ENCODE results near the gene PPP4R3B. TPM values are rescaled to one million over a fixed set of nuclear protein-coding genes. Genes with fewer than 3 reads are reported as not detected.
A peak's percentile ranks its signal among the peaks of the same experiment; 100 is the strongest.
"Not testable (repeated sequence)": the region's sequence is repeated elsewhere in the genome, so short reads cannot be mapped to it uniquely, and the experiment has no call there.

The PPP4R3B gene
- total RNA-seq, 2 donors from 2014 or later = 50.8 to 52.0 TPM

GRCh38 chr2:55581435-55581834 lies 36.0 kb downstream of the PPP4R3B start:
- H3K9ac ChIP-seq (ENCODE audit: extremely low read depth, low read length, poor library complexity, severe bottlenecking) = no peak overlapping the region
- H3K36me3 Mint-ChIP-seq (ENCODE audit: low read depth) = peaks cover 59% of the 10 kb centered on the region
- H3K36me3 ChIP-seq (ENCODE audit: control insufficient read depth, insufficient read depth, low read length) = peaks cover 88% of the 10 kb centered on the region
- WGBS, 2 experiments (ENCODE audit: insufficient coverage in 1 of 2, insufficient read length in 1 of 2) = 97 to 100% methylated on average over 1 to 2 of the region's 3 CpGs
- H3K27me3 Mint-ChIP-seq (ENCODE audit: insufficient read depth) = no peaks in the 10 kb centered on the region
- DNase-seq = no peak
- H3K4me1 ChIP-seq (ENCODE audit: control insufficient read depth, insufficient read depth, low read length) = no peaks in the 10 kb centered on the region
- H3K4me1 Mint-ChIP-seq = peaks cover 4% of the 10 kb centered on the region
- H3K27ac Mint-ChIP-seq = no peak overlapping the region
- H3K9me3 Mint-ChIP-seq = no peaks in the 10 kb centered on the region
- no peak overlapping the region for H3K4me3 ChIP-seq (ENCODE audit: low read length)
- H3K27me3 ChIP-seq (ENCODE audit: control insufficient read depth, insufficient read depth, low read length, poor library complexity, severe bottlenecking) = no peaks in the 10 kb centered on the region
- H3K27ac ChIP-seq (ENCODE audit: low read depth, low read length) = no peak overlapping the region
- no peak overlapping the region for H3K4me3 Mint-ChIP-seq
- H3K9me3 ChIP-seq (ENCODE audit: control insufficient read depth, low read length) = no peaks in the 10 kb centered on the region
- peak; percentile 72 for TF ChIP-seq CTCF (conservative IDR thresholded peaks at IDR 0.05)

GRCh38 chr2:55569002-55569401 lies 48.4 kb downstream of the PPP4R3B start:
- H3K4me1 ChIP-seq (ENCODE audit: control insufficient read depth, insufficient read depth, low read length); DNase-seq; H3K9me3 ChIP-seq (ENCODE audit: control insufficient read depth, low read length); H3K4me1 Mint-ChIP-seq; H3K27ac ChIP-seq (ENCODE audit: low read depth, low read length); H3K9ac ChIP-seq (ENCODE audit: extremely low read depth, low read length, poor library complexity, severe bottlenecking); H3K27me3 Mint-ChIP-seq (ENCODE audit: insufficient read depth); H3K27ac Mint-ChIP-seq; H3K4me3 Mint-ChIP-seq; H3K9me3 Mint-ChIP-seq; H3K27me3 ChIP-seq (ENCODE audit: control insufficient read depth, insufficient read depth, low read length, poor library complexity, severe bottlenecking); H3K4me3 ChIP-seq (ENCODE audit: low read length): not testable (repeated sequence)
- peaks cover 67% of the 10 kb centered on the region for H3K36me3 Mint-ChIP-seq (ENCODE audit: low read depth)
- peaks cover 75% of the 10 kb centered on the region for H3K36me3 ChIP-seq (ENCODE audit: control insufficient read depth, insufficient read depth, low read length)
- peak; percentile 44 for TF ChIP-seq CTCF (conservative IDR thresholded peaks at IDR 0.05)
- WGBS, 2 experiments (ENCODE audit: insufficient coverage in 1 of 2, insufficient read length in 1 of 2) = 96 to 98% methylated on average over 7 to 8 of the region's 8 CpGs

GRCh38 chr2:55567298-55567697 lies 50.1 kb downstream of the PPP4R3B start:
- Histone ChIP-seq H3K36me3 (ENCODE audit: control insufficient read depth, insufficient read depth, low read length) (peaks cover 84% of the 10 kb centered on the region), H3K9me3 (ENCODE audit: control insufficient read depth, low read length) (peaks cover 26% of the 10 kb centered on the region), H3K4me3 (ENCODE audit: low read length) (no peak overlapping the region), H3K27me3 (ENCODE audit: control insufficient read depth, insufficient read depth, low read length, poor library complexity, severe bottlenecking) (no peaks in the 10 kb centered on the region), H3K4me1 (ENCODE audit: control insufficient read depth, insufficient read depth, low read length) (no peaks in the 10 kb centered on the region), H3K9ac (ENCODE audit: extremely low read depth, low read length, poor library complexity, severe bottlenecking) (no peak overlapping the region), H3K27ac (ENCODE audit: low read depth, low read length) (no peak overlapping the region)
- Mint-ChIP-seq H3K4me1 (no peaks in the 10 kb centered on the region), H3K9me3 (peaks cover 9% of the 10 kb centered on the region), H3K27ac (no peak overlapping the region), H3K36me3 (ENCODE audit: low read depth) (peaks cover 73% of the 10 kb centered on the region), H3K4me3 (no peak overlapping the region), H3K27me3 (ENCODE audit: insufficient read depth) (no peaks in the 10 kb centered on the region)
- no peak for TF ChIP-seq CTCF (conservative IDR thresholded peaks at IDR 0.05)
- no peak for DNase-seq
- 90 to 96% methylated on average over 2 to 4 of the region's 4 CpGs for WGBS, 2 experiments (ENCODE audit: insufficient coverage in 1 of 2, insufficient read length in 1 of 2)

Data from endodermal cell (in vitro differentiated cells).